HG02852 (cell line): Measurements from ENCODE around the gene ZNF865.
A peak's percentile ranks its signal among the peaks of the same experiment; 100 is the strongest.

Experiments used
- ATAC-seq: cut with Tn5 transposase; IDR thresholded peaks from one replicate; pipeline ENCODE4 v1.9.1; 2021; ENCODE audit warnings: mild to moderate bottlenecking, moderate library complexity; ENCODE audit not compliant: unreplicated experiment

ZNF865 gene

DNA sequence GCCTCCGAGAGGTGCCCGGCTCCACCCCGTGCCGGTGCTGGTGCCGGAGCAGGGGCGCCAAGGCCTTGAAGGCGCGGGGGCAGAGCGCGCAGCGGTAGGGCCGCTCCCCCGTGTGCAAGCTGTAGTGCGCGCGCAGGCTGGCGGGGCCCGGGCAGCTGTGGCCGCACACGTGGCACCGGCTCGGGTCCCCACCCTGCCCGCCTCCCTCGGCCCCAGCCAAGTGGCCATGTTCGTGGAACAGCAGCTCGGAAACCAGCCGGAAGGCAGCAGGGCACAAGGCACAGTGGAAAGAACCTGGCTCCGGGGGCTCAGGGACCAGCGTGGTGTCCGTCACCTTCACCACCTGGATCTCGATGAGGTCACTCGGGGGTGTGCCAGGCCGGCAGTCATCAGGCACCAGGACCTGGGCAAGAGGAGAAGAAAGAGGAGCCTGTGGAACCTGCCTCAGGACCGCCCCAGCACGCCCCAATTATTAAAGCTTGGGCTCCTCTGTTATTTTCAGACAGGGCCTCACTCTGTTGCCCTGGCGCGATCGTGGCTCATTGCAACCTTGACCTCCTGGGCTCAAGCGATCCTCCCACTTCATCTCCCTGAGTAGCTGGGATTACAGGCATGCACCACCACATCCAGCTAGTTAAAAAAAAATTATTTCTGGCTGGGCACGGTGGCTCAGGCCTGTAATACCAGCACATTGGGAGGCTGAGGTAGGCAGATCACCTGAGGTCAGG lies 17.0 kb downstream of the ZNF865 start:
- no peak for ATAC-seq

DNA sequence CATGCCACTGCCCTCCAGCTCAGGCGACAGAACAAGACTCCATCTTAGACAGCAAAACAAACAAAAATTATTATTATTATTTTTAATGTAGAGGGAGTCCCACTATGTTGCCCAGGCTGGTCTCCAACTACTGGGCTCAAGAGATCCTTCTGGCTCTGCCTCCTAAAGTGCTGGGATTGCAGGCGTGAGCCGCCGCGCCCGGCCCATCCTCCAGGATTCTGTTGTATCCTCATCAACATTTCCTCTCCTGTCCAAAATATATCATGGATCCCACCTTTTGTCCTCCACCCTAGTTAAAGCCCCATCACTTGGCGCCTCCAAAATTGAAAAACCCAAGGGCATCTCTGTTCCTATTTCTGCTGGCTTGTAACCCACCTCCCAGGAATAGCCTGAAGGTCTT lies 17.7 kb downstream of the ZNF865 start:
- ATAC-seq: no peak

DNA sequence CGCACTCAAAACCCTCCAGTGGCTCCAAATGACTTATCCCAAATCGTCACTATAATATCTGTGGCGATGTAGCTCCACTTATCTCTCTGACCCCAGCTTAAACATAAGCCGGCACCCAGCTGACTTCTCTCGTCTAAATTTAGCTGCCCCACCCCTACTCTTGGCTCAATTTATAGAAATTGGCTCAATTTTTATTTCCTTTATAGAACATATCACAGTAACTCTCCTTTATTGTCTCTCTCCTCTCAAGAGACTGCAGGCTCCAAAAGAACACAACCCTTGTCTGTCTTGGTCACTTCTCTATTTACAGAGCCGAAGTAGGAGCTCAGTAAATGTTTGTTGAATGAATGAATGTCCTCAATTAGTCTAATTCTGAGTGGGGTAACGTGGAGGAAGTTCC lies 18.1 kb downstream of the ZNF865 start:
- no peak for ATAC-seq

DNA sequence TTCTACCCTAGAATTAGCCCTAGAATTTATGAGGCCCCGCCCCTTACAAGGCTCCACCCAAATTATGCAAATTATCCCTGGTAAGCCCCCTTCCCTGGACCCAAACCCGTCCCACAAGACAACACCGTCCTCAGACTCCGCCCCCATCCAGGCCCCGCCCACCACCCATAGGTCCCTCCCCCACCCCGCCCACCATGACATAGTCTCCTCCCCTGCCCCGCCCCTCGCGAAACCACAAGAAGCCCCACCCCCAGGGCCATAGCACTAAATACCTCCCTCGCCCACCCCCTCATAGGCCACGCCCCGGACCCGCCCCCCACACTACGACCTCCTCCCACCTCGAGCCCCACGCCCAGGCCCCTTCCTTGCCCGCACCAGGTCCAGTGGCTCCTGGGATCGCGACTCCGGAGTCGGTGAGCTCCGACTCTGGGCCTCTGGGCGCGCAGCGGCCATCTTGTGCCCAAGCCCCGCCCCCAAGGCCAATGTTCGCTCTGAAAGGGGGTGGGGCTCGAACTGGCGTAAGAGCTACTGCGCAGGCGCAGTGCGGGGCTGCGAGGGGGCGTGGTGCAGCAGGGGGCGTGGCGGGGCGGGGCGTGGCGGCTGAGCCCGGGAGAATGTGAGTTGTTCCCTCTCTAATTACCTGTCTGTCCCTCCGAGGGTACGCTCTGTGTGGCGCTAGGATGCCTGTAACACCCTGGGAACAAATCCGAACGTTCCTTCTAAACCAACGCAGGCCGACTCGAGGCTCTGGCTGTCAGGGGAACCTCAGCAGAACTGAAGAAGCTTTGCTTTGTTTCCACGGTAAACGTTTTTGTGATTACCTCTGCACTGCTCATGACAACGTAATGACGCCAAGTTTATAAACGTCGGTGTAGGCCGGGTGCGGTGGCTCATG lies 18.9 kb downstream of the ZNF865 start, which contains the start of gene ZNF784:
Gene ZNF784 (minus strand): TSS at position 458 of the 895 bp plus-strand sequence. CDS start 5 bp downstream, at position 453.
- peak; percentile 67 for ATAC-seq

DNA sequence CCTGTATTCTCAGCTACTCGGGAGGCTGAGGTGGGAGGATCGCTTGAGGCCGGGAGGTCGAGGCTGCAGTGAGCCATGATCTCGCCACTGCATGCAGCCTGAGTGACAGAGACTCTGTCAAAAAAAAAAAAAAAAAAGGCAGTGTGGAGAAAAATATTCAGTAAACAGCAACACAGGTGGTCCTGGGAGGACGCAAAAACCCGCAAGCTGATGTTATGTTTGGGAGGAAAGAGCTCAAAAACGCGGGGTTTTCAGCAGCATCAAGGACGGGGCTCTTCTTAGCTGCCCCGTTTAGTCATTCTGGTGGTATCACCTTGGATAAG lies 19.5 kb downstream of the ZNF865 start:
- ATAC-seq: no peak

DNA sequence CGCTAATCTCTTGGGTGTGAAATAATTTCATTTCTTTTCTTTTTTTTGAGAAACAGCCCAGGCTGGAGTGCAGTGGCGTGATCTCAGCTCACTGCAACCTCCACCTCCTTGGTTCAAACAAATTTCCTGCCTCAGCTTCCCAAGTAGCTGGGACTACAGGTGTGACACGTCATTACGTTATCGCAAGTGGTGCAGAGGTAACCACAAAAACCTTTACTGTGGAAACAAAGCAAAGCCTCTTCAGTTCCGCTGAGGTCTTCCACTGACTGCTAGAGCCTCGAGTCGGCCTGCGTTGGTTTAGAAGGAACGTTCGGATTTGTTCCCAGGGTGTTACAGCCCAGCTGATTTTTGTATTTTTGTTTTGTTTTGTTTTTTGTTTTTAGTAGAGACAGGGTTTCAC lies 20.9 kb downstream of the ZNF865 start:
- no peak for ATAC-seq

DNA sequence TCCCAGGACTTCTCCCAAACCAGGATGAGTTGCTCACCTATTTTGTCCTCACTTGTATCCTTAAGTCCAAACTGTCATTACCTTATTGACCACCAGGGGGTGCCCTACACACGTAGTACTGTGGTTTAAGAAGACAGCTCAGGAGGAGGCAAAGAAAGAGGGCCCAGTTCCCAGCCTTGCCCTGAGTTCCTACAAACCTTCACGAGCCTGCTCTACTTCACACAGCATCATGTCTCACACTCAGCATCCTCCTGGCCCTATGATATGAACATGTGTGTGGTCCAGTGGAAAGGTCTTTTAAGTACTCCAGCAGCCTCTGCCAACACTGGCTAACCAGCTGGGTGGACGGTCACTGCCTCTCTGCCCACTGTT lies 27.0 kb downstream of the ZNF865 start:
- ATAC-seq: no peak

DNA sequence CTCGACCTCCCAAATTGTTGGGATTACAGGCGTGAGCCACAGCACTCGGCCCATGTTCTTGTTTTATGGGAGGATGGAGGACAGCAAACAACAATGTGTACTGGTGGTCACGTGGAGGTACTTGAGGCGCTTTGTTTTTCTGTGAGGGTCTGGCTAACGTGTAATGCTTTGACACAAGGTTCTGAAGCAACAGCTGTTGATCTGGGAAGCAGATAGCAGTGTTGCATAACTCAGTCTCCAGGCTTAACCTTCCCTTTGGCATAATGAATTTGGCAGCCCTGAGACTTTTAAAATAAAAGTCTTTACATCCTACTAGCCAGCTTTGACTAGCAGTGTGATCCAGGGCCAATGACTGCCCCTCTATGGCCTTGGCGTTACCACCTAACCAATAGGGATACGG lies 28.4 kb downstream of the ZNF865 start:
- ATAC-seq: no peak

DNA sequence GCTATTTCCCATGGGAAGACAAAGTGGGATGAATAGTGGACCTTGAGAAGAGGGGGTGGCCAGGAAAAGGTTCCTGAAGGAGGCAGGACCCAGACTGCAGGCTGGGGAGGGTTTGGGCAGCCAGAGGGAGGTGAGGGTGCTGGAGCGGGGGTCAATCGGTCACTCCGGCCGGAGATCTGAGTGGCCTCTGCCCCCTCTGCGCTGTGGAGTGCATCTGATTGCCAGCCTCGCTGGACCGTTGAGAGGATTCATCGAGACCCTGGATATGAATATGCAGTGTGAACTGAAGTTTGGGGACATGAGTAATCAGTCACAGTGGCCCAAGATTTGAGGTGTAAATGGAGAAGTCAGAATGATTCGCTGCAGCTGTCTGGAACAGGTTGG lies 29.9 kb downstream of the ZNF865 start:
- ATAC-seq: no peak

DNA sequence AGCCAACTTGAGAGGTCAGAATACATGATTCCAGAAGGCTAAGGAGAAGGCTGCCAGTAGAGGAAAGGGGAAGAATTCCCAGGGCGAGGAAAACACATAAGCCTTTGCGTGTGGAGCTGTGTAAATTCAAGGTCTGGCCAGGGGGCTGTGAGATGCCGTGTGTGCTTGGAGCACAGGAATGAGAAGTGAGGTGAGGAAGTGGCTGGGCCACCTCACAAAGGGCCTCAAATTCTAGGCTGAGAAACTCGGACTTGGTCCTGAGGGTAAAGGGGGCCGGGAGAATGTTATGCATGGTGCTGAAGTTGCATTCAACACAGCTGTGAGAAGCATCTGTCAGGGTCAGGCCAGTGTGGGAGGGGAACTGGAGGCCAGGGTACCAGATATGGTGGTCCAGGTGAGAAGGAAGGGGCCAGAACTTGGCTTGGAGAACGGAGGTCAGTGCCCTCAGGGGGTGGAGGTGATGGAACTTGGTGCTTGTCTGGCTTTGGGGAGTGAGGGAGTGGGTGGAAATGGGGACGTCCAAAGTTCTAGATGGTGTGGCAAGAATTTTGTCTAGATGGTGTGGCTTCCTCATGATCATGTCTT lies 30.5 kb downstream of the ZNF865 start:
- no peak for ATAC-seq

DNA sequence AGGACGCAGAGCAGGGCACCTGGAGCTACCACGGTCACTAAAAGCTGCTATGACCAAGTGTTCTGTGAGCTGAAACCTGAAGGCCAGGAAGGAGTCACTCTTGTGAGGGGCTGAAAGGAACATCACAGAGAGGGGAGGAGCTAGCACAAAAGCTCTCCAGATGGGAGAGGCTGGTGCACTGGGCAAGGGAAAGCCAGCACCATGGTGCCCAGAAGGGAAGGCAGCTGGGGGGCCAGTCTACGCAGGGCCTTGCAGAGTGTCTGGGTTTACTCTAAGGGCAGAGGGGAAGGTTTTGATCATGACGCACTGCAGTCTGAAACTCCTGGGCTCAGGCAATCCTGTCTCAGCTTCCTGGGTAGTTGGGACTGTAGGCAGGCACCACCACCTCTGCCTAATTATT lies 31.3 kb downstream of the ZNF865 start:
- no peak for ATAC-seq

DNA sequence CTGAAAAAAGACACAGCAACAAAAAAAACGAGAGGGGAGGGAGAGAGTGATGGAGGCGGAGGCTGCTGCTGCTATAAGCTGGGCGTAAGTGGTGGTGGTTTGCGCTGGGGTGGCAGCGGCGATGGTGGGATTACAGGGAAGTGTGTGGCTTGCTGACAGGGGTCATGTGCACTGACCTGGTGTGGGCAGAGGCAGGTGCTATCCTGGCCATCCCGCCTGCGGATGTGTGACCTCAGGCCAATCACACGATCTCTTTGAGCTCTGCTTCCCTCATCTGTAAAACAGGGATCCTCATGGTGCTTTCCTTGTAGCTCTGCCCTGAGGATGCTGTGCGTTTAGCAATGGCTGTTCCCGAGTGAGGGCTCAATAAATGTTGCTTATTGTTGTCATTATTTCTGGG lies 32.1 kb downstream of the ZNF865 start:
- no peak for ATAC-seq

DNA sequence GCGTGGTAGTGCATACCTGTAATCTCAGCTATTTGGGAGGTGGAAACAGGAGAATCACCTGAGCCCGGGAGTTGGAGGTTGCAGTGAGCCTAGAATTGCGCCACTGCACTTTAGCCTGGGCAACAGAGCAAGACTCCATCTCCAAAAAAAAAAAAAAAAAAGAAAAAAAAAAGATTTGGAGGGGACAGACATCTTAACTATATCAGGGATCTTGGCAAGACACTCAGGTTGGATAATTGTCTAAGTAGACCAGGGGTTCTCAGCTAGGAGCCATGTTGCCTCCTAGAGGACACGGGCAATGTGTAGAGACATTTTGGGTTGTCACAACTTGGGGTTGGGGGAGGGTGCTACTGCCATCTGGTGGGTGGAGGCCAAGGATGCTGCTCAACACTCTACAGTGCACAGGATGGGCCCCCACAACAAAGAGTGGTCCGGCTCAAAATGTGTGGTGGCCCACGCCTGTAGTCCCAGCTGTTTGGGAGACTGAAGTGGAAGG lies 33.5 kb downstream of the ZNF865 start:
- no peak for ATAC-seq

DNA sequence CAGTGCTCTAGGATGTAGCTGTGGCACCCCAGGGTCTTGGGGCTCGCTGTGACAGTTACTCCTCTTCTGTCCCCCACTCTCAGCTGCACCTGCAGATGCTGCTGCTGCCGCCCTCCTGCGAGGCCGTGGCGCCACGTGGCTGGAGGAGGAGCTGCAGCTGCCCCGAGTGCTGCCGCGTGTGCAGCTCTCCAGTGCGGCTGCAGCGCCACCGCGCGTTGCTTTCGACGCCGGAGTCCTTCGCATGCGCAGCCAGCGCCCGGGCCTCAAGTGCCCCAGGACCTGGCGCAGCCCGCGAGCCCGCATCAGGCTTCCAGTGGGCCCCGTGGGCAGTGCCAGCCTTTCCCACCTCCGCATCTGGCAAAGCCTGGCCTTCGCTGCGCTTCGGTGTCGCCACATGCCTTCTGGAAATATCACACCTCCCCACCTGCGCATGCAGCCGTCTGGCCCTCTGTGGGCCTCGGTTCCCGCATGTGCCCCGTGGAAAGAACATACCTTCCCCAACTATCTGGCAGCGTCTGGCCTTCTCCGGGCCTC lies 34.7 kb downstream of the ZNF865 start:
- ATAC-seq: no peak

DNA sequence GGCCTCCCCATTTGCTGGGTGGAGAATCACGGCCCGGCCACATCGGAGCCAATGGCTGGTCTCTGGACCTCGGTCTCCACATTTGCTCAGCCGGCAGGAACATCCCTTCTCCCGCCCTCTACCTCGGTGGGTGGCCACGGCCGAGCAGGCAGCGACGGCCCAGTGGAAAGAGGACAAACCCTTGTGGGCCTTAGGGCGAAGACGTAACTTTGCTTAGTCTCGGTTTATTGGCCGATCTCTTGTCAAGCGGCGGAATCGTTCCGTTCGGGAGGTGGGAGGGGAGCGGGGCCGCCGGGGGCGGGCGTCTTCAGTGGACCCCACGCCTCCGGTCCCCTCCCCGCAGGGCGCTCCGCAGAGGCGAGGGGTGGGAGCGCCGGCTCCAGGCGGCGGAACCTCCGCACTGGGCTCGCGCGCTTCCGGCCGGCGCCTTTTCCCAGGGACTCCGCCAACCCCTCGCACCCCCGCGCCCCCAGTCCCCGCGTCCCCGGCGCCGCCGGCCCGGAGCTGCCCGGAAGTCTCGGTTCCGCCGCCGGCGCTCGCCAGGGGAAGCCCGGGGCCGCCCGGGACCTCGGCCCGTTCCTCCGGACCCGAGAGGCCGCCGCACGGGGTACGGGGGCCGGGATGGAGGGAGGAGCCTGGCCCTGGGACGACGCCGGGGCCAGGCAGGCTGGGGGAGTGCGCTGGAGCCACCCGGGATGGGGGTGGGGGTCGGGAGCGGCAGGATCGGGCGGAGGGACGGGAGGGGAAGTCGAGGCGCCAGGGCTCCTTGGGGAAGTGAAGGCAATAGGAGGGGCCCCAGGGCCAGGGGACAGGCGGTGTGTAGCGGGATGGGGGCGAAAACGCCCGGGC lies 35.4 kb downstream of the ZNF865 start, which contains the start of gene ZNF580:
Gene ZNF580 (plus strand): TSS at position 426 of the 849 bp plus-strand sequence. CDS start 1,507 bp downstream, outside the sequence.
- ATAC-seq: peak; percentile 31

DNA sequence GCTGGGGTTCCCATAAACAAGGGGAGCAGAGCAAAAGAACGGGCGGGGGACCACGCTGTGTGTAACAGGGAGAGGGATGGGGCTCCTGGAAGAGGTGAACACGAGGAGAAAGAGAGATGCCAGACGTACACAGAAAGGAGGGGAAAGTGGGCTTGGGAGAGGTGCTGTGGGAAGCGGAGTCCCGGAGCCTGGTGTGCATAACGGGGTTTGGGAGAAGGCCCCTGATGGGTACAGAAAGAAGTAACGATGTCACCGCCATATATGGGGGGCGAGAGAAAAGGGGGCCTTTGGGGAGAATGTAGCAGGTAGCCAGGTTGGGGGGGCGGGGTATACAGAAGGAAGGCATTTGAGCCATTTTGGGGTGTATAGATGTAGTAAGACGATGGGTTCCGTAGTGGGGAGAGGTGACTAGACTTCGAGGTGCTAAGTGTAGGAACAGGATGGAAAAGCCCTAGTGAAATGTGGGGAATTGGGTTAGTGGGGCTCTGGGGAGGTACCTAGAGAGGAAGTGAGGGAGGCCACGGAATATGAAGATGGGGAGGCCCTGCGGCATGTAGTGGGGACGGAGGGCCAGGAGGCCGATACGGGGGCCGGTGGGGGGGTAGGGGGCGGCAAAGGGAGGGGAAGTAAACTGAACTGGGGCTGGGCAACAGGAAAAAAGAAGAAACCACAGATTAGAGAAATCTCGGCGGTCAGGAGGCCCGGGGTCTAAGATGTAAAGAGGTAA lies 36.1 kb downstream of the ZNF865 start:
- no peak for ATAC-seq

DNA sequence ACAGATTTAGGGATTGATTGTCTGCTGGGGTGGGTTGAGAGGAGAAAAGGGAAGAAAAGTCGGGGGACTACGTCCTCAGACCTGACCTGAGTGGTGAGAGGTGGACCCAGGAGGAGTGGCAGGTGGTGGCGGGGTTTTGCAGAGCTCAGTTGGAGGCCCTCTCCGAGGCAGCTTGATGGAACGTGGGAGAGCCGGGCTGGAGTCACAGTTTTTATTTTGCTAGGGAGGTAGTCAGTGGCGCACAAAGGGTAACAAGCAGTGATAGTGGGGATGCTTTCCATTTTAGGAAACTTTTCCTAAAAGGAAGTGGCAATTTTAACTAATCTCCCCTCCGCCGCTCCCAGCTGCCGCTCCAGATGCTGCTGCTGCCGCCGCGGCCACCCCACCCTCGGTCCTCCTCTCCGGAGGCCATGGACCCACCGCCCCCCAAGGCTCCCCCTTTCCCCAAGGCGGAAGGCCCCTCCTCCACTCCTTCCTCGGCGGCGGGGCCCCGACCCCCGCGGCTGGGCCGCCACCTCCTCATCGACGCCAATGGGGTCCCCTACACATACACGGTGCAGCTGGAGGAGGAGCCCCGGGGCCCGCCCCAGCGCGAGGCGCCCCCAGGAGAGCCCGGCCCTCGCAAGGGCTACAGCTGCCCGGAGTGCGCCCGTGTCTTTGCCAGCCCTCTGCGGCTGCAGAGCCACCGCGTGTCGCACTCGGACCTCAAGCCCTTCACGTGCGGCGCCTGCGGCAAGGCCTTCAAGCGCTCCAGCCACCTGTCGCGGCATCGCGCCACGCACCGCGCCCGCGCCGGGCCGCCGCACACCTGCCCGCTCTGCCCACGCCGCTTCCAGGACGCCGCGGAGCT lies 36.9 kb downstream of the ZNF865 start:
- no peak for ATAC-seq

DNA sequence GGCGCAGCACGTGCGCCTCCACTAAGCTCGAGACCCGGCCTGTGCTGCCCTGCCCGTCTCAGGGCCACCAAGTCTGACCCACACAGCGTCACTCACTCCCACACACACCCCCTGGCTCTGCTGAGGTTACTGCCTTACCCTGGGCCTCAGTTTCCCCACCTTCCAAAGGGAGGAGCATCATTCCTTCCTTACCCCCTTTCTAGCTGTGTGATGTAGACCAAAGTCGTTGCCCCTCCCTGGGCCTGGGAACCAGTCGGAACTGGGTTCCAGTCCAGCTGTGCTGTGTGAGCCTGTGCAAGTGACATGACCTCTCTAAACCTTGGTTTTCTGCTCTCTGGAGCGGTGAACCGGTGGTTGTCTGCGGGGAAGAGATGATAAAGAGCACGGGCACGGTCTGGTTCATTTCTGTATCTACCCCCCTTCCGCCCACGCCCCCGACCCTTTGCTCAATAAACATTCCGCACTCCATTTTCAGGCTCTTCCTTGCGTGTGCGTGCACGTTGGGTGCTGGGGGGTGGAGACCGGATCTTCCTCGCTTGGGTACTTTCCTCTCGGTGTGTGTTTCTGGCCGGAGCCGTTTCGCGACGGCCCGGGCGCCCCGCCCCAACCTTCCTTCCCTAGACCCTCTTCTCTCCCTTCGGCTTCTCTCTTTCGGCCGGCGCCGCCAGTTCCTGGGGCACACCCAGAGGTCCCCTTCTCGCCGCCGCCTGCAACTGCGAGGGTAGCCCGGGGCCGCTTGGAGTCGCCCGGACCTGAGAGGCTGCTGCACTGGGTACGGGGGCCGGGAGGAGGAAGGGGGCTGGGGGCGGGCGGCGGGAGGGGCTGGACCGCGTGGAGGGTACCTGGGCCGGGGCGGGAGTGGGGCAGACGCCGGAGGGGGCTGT lies 37.8 kb downstream of the ZNF865 start, which contains the start of gene ZNF581:
Gene ZNF581 (plus strand): TSS at position 647 of the 884 bp plus-strand sequence. CDS start 923 bp downstream, outside the sequence.
- ATAC-seq: no peak
